ENCODE data around the gene TNS2.
"Not testable (repeated sequence)": the region's sequence is repeated elsewhere in the genome, so short reads cannot be mapped to it uniquely, and the experiment has no call there.

The TNS2 gene

GRCh38 chr12:53097207-53097563 is 47.3 kb downstream of the TNS2 start:
- DNase-seq = no peak

GRCh38 chr12:53097564-53098353 is 47.9 kb downstream of the TNS2 start, which contains the start of gene IGFBP6:
TSS of gene IGFBP6 (plus strand) at chr12:53097667. CDS start at chr12:53097718, 51 bp downstream.
- DNase-seq = no peak

- DNase-seq = no peak
These were observed 48.6 kb downstream of the TNS2 start for GRCh38 chr12:53098354-53098981.

GRCh38 chr12:53099071-53099882 is 49.4 kb downstream of the TNS2 start:
- DNase-seq = peak; percentile 75

- no peak for DNase-seq
These were observed 50.7 kb downstream of the TNS2 start for GRCh38 chr12:53100466-53101151.

GRCh38 chr12:53101266-53101665 is 51.4 kb downstream of the TNS2 start:
- DNase-seq = no peak

GRCh38 chr12:53101931-53102781 is 52.3 kb downstream of the TNS2 start:
- DNase-seq = peak; percentile 68

- no peak for DNase-seq
These were observed 53.3 kb downstream of the TNS2 start, which contains the start of gene SOAT2 for GRCh38 chr12:53102883-53103807. TSS of gene SOAT2 (plus strand) at chr12:53103486. CDS start at chr12:53103578, 92 bp downstream.

GRCh38 chr12:53103860-53104305 is 54.0 kb downstream of the TNS2 start:
- peak; percentile 51 for DNase-seq

GRCh38 chr12:53105256-53105655 is 55.4 kb downstream of the TNS2 start:
- no peak for DNase-seq

- no peak for DNase-seq
These were observed 56.0 kb downstream of the TNS2 start for GRCh38 chr12:53105712-53106439.

GRCh38 chr12:53107122-53107521 is 57.3 kb downstream of the TNS2 start:
- no peak for DNase-seq

GRCh38 chr12:53112431-53112830 is 62.6 kb downstream of the TNS2 start:
- not testable (repeated sequence) for DNase-seq

GRCh38 chr12:53113136-53113705 is 63.4 kb downstream of the TNS2 start:
- DNase-seq = no peak

- DNase-seq = no peak
These were observed 64.1 kb downstream of the TNS2 start for GRCh38 chr12:53113951-53114350.
